HCEC 1CT (cell line): ENCODE results near the gene SPTBN5.
A peak's percentile ranks its signal among the peaks of the same experiment; 100 is the strongest.

Experiments used
- DNase-seq: peaks from one replicate; pipeline ENCODE4 v3.0.0-alpha.2; 2017

Gene SPTBN5

DNA sequence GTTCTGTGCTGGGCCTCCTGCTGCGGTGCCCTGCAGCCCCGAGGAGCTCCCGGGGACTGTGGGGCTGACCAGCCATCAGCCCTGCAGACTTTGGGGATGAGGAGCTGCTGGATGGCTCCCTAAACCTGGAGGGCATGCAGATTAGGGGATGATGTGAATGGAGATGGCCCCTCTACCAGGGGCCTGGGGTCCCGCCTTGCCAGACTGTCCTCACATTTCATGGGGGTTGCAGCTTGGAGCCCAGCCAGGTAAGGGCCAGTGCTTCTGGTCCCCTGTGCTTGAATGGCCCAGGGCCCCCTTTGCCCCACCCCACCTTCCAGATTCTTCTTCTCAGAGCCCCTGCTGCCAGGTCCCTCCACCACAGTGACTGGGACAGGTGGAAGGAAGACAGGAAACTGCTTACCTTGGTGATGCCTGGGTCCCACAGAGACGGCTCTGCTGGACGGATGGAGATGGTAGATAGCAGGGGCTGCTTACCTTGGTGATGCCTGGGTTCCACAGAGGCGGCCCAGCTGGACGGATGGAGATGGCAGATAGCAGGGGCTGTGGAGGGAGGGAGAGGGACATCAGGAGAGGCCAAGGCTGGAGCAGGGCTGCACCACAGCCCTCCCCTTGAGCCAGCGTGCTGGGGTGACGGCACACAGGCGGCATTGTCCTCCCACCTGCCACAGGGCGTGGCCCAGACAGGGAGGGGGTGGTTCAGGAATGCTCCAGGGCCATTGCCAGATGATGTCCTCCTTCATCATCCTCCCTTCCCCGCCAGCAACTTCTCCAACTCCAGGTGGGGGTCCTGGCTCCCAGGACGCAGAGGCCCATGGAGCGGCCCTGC lies at the start of gene SPTBN5:
TSS of gene SPTBN5 (minus strand) at position 632 of the 829 bp plus-strand sequence. CDS start at position 76, 556 bp downstream.
- no peak for DNase-seq

DNA sequence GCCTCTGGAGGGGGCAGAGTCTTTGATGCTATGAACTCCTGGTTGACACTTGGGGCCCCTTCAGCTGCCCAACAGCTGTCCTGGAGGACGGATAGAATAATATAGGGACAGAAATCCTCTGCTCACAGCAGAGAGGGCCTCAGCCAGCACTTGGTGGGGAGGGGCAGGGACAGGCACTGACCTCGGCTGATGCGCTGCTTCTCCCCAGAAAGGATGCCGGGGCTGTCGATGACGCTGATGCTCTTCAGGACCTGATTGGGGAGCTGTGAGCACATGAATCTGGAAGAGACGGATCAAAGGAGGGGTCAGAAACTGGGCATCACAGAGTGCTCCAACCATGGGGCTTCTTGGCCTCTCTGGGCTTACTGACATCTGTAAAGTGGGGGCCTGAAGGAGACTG lies 49.0 kb upstream of the SPTBN5 start:
- DNase-seq: no peak

DNA sequence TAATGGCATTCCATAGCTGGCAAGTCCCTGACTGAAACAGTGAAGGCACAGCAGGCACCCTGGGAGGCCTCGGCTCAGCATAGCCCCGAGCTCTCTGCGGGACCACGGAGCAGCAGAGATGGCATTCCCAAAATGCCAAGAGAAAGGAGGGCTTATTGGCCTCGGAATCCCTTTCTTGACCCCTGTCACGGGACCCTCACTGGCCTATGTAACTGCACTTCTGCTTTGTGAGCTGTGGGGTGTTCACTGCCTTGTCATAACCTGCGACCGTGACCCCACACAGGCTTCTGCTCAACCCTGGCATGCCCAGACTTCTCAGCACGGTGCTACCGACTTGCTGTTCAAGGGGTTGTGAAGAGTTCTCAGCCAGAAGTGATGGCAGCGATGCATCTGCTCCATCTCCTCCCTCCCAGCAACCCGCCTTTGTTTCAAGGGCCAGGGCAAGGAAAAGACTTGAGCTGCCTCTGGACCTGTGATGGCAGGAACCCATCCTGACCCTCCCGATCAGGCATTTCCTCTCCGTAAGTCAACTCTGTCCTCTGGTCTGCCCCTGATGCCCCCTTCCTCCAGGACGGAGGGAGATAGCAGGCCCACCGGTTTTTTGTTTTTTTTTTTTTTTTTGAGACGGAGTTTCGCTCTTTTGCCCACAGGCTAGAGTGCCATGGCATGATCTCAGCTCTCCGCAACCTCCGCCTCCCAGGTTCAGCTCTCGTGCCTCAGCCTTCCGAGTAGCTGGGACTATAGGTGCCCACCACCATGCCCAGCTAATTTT lies 48.0 kb upstream of the SPTBN5 start:
- no peak for DNase-seq

DNA sequence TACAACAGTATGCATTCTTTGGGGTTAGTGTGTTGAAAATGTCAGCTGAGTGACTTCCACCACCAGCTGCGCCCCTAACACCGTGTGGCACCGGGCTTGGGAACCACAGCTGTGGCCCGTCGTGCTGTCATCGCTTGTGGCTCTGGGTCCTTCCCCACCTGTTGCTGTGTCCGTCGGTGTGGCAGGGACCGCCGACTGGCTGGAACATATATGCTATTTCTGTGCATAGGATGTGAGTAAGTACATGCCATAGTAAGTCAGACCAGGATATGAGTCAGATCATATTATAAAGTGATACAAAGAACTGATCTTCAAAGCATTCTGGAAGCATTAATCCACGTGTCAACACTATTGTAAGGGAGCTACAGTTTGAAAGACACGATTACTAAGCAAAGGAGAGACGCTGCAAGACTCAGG lies 46.6 kb upstream of the SPTBN5 start:
- peak; percentile 93 for DNase-seq

DNA sequence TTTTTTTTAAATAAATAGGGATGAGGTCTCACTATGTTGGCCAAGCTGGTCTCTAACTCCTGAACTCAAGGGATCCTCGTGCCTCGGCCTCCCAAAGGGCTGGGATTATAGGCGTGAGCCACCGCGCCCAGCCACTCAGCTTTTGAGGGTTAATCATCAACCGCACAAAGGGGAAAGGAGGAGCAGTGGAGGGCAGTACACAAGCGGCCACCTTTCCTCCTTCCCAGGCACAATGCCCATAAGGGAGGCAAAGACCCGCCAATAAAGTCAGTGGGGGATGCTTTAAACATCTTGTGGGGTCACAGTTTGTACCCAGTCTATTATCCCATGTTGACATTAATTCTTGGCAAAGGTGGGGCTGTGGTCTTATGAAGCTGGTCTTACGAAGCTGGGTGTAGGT lies 46.1 kb upstream of the SPTBN5 start:
- no peak for DNase-seq

DNA sequence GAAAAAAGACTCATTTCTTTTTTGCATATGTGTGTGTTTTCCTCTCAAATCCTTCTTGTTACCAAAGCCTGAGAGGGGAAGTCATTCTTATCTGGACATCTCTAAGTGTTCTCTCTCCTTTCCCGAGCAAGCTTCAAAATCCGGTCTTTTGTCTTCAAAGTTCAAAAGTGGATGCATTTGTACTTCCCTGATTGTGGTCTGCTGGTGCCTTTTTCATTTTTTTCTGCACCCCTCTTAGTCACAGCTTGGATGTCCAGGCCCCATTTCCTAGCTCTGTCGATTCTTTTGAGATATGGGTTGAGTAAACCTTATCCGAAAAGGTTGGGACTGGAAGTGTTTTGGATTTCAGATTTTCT lies 43.7 kb upstream of the SPTBN5 start:
- DNase-seq: no peak

DNA sequence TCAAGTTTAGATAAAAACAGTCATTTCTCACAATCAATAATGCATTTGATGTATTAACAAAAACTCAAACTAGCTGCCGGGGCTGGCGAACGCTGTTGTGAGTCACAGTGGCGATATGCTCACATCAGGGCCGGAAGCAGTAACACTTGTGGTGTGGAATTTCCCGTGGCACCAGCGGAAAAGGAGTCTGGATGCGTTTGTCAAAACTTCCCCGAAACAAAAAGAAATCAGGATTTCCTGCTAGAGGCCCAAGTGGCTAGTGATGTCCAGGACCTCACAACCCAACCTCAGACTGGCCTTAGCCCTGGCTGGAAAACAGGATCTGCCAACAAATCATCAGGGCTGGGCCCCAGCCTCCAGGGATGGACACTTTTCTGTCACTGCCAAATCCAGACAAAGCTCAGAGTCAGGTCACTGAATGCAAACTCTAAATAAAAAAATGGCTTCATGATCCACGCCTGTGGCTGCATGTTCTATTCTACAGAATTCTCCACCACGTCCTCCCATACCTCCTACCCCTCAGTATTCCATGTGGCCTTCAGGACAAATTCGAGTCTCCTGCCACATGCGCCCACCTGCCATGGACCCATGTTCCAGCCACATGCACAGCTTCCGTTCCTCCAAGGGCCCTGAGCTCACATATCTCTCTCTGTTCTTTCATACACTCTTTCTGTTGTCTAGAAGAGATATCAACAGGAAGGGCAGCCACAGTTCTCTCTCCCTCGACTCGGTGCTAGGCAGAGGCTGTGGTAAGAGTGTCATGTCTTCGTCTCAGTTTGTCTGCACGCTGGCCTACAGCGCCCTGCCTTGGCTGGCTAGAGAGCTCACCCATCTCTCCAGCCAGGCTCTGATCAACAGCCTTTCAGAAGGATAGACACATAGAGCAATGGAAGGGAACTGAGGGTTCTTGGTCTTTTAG lies 43.1 kb upstream of the SPTBN5 start:
- DNase-seq: no peak

DNA sequence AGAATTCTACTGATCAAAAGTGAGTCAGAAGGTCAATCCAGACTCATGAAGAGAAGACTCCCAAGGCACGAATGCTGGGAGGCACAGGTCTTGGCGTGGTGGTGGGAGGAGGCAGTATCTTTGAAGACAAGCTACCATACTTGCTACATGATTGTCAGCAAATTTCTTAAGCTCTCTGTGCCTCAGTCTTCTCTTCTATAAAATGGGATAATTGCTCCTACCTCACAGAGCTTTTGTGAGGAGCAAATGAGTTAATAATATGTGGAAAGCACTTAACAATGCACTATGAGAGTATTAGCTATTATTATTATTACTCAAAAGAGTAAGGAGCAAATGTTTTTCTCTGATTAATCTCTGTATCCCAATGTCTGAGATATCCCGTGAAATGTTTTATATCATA lies 42.3 kb upstream of the SPTBN5 start:
- DNase-seq: no peak

DNA sequence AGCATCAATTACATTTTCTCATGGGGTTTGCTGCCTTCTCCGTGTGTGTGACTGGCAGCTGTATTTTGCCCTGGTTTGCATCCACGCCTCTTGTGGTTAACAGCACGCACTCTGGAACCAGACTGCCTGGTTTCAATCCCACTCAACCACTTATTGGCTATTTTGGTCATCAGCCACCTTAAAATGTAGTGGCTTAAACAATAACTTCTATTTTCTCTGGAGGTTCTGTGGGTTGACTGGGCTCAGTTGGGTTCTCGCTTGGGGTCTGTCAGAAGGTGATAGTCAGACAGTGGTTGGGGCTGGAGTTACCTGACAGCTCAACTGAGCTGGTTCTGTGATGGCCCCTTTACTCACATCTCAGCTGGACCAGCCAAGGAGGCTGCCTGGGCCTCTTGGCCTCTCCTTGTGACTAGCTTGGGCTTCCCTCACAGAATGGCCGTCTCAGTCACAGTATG lies 41.7 kb upstream of the SPTBN5 start:
- DNase-seq: no peak

DNA sequence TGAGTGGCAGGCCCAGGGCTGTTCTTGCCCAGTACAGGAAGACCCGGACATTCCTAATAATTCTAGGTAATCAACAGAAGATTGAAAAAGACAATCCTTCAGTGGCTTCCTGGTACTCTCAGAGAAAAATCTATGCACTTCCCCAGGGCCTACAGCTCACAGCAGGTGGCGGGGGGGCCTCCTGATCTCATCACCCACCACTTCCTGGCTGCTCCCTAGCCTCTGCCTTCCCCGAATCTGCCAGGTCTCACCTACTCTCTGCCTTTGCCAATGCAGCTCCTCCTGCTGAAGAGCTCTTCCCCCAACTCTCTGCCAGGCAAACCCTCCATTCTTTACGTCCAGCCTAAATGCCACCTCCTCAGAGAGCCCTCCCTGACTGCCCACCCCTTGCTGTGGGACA lies 41.0 kb upstream of the SPTBN5 start:
- DNase-seq: no peak

DNA sequence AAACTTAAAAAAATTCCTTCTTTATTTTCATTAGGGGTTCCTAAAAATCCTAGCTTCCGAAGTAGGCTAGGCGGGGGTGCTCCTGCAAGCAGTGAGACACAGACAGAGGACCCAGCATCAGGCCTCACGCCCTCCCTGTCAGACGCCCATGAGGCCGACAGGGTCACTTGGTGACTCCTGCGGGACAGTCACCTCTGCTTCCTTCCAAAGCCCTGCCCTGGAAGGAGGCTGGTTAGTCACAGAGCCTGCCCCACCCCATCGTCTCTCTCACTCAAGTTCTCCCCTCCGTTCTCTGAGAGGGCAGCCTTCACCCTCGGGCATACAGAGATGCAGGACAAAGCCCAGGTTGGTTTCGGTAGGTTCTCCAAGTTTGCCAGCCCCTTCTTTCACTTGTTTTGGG lies 39.9 kb upstream of the SPTBN5 start:
- DNase-seq: peak; percentile 35

DNA sequence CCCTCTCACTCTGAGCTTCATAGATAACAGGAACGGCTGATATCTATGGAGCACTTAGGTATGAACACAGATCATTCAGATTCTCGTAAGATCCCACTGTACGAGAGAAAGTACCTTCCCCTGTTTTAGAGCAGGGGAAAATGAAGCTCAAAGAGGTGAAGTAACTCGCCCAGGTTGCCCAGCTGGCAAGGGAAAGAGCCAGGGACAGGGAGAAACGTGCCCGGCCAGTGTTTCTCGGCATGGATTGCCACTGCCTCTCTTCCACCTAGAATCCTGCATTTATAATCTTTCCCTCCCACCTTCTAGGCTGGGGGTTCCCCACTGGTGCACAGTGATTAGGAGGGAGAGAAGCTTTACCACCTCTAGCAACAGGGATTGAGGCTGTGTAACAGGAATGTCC lies 39.5 kb upstream of the SPTBN5 start:
- no peak for DNase-seq

DNA sequence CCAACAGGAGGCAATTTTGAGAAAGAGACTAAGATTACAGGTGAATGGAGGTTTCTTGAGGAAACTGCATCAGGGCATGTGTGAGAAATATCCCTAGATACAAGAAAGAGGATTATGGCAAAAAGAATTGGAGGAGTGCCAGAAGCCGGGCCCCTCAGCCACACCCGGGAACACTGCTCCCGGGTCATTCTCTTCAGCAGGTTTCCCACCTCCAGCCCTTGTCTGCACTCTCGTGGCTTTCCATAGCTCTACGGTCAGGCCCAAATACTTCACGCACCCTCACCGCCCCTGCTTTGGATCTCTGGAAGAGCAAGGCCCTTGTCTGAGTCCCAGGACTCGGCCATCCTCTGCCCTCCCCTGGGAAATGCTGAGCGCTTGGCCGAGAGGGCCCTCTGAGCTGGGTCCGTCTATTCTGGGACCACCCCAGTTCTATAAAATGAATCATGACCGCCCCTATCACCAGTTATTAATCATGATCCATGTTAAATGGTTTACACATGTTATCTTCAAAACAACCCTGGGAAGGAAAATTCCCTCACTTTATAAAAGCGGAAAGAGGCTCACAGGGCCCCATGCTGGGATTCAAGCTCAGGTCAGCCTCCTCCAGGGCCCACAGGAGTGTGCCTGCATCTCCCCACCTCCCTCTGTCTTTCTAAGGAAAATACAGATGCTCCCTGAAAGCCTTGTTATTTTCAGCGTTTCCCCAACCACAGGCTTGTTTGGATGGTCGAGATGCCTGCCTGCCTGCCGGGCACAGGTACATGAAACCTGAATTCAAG lies 38.8 kb upstream of the SPTBN5 start:
- DNase-seq: no peak

DNA sequence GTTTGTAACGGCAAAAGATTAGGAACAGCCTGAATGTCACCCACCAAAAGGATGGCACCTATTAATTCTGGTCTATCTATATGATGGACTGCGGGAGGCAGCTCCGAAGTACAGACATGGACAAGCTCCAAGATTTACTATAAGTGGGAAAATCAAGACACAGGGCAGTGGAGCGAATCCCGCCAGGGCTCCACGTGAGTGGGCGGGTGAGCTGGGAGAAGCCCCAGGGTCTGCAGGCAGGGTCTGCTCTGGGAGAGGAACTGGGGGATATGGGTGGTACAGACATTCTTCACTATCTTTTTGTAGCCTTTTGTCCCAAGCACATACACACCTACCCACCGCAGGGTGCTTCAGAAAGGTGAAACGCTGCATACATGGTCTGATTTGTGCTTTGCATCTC lies 38.2 kb upstream of the SPTBN5 start:
- DNase-seq: no peak

DNA sequence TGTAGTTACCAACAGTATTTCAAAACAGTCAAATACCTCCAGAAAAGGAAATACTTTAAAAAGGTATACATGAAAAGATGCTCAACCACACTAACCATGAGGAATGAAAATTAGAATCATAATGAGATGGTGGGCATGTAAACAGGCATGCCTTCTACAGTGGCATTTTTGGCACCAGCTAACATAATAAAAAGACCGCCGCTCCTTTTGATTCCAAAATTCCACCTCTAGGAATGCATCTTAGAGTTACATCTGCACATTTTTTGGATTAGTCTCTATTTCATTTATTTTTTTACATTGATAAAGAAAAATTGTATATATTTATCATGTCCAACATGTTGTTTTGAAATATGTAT lies 37.0 kb upstream of the SPTBN5 start:
- no peak for DNase-seq

DNA sequence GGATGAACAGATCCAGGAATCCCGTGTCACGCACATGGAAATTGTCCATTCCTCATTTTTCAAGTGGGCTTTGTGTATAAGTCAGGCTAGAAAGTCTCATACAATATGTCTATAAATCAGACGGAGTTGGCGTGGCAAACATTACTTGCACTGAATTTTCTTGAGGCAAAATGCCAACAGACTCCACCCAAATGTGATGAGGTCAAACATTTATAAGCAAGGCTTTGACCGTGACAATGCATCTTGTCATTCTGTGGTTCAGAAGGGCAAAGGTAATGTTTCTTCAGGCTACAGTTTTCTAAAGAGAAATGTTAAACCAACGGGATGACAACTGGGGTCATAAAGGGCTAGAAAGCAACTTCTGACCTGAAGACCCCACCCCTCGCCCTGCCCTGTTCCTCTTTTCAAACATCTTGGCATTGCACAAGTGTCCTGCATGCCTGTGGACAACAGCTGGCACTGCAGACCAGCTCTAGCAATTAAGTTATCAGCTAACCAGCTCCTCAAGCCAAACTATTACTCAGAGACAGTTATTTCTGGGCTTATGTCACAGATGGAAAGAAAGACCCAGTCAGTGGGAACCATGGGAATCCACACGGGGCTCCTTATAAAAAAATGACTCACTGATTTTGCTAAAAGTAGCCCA lies 36.5 kb upstream of the SPTBN5 start:
- peak; percentile 92 for DNase-seq

DNA sequence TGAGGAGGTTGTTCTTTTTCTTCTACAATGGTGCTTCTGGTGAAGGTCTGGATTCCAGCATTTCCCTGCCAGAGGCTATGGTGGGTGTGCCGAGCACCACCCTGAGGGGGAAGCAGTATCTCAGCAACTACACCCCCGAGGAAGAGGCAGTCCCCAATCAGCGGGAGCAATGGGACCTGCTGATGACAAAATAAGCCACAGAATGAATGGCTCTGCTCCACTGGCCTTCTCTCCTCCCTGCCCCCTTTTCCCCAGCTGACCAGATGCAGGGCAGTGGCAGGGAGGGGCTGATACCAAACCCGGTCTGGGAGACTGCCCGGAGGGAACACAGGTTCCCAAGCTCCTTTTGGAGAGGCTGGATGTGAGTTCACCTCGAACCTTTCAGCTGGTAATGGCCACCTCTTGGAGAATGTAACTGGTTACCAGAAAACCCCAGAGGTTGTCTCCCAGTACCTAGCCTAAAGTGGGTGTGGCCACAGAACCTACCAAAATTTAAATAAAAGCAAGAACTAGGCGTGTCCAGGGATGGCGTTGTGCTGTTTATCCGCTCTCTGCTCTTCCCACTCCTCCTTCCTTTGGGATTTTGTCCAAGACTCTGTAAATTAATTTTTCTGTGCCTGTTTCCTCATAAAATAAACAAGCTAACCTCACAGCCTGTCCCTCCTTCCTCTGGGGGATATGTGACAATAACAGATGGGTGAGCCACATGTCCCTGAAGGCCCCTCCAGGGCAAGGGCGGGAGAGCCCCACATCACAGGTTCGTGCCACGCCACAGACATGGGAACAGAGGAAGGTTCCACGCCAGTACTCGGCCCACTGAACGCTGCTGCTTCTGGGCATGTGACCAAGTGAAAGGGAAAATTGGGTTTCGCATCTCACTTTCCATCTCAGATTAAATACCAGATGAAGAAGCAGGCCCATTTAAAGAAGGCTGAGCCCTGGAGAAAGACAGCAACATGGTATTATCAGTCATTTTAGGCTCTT lies 35.1 kb upstream of the SPTBN5 start:
- no peak for DNase-seq

DNA sequence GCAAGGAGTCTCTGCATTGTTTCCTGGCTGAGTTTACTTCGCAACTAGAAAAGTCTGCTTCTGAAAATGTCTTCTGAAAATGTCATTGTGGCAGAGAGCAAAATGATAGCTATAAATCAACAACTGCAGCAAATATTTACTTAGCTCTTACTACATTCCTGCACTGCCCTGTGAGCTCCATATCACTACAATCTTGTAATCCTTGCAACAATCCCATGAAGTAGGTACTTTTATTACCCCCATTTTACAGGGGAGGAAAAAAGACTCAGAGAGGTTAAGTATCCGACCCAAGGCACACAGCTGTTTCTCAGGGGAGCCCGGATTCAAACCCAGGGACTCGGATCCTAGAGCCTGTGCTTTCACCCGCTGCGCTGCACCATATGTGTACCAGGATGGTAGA lies 34.2 kb upstream of the SPTBN5 start:
- DNase-seq: no peak

DNA sequence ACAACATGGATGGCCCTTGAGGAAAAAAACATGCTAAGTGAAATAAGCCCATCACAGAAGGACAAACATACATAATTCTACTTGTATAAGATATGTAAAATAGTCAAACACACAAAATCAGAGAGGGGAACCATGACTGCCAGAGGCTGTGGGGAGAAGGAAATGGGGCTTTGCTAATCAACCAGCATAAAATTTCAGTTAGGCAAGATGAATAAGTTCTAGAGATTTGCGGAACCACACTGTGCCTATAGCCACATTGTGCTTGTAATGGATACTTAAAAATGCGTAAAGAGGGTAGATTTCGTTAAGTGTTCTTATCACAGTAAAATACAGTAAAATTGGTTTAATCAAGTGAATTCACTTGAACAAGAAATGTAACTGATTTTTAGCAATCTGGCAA lies 33.7 kb upstream of the SPTBN5 start:
- DNase-seq: no peak

DNA sequence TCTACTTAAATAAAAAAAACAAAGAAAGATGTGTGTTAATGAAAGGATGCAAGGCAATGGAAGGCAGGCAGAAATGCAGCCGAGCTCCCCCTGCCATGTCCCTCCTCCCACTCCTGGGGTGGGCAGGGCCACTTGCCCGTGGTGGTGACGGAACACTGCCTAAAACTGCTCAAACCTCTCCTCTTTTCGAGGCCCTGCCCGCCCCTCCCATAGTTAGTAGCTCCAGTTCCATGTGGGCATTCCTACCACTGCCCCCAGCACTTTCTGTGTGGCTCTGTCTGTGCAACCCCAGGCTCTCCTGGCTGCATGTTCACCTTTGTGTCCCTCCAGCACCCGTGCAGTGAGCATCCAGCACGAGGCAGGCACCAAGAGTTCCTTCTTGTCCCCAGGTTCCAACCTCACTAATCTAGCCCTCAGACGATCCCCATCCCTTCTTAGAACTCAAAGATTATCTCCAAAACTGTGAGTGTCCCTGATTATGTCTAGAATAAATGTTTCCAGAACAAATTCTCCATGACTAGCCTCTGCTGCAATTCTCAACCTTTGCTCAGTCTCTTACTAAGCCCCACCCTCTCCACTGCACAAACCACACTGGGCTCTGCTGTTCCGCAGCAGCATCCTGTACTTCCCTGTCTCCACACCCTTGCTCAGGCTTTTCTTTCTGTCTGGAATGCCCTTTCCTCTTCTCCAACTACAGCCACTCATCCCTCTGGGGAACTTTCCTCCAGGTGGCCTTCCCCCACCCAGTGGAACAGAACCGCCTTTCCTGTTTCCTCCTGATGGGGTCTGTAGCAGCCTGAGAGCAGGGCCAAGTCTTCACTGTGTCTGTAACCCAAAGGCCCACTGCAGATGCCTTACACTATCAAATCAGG lies 32.6 kb upstream of the SPTBN5 start:
- DNase-seq: no peak
